Suprapubic skin (tissue), 4 donors: ENCODE measurements around the gene CFAP20DC. TPM values are rescaled to one million over a fixed set of nuclear protein-coding genes. Genes with fewer than 3 reads are reported as not detected.

Experiments used
- DNase-seq, 2 donors: peaks; one replicate each; pipeline ENCODE4 v3.0.0-alpha.2; 2019; ENCODE audit warnings: low spot score in 2 of 2
- H3K27ac ChIP-seq: fragments of 200-600 bp; sonication (generic); one replicate; pipeline ENCODE4 v1.5.1; 2019
- H3K27me3 ChIP-seq: fragments of 200-600 bp; sonication (generic); one replicate; pipeline ENCODE4 v1.5.1; 2019
- H3K36me3 ChIP-seq: fragments of 200-600 bp; sonication (generic); one replicate; pipeline ENCODE4 v1.5.1; 2019
- H3K4me1 ChIP-seq: fragments of 200-600 bp; sonication (generic); one replicate; pipeline ENCODE4 v1.5.1; 2019
- H3K4me3 ChIP-seq: fragments of 200-600 bp; sonication (generic); one replicate; pipeline ENCODE4 v1.5.1; 2019; ENCODE audit warnings: mild to moderate bottlenecking
- H3K9me3 ChIP-seq: fragments of 200-600 bp; sonication (generic); one replicate; pipeline ENCODE4 v1.5.1; 2019
- CTCF ChIP-seq, 2 donors: fragments of 200-600 bp in 1 of 2; fragments of 450-650 bp in 1 of 2; sonication (generic) in 1 of 2; IDR thresholded peaks; one replicate each; pipeline ENCODE4 v1.5.1; 2016 to 2019; ENCODE audit warnings: antibody characterized with exemption in 2 of 2, mild to moderate bottlenecking in 1 of 2, moderate library complexity in 1 of 2
- EP300 ChIP-seq: sonication (generic); formaldehyde crosslinking; IDR thresholded peaks from one replicate; pipeline ENCODE4 v1.6.1; 2017; ENCODE audit warnings: antibody characterized with exemption
- POLR2A ChIP-seq, 2 donors: fragments of 450-650 bp; IDR thresholded peaks; one replicate each; pipeline ENCODE4 v1.6.1; 2017; ENCODE audit warnings: antibody characterized with exemption in 2 of 2, mild to moderate bottlenecking in 2 of 2, moderate library complexity in 2 of 2
- POLR2AphosphoS5 ChIP-seq, 3 donors: sonication (generic); formaldehyde crosslinking; IDR thresholded peaks; one replicate each; pipeline ENCODE4 v1.6.1; 2017; ENCODE audit warnings: antibody characterized with exemption in 3 of 3
- WGBS: methylation state at CpG from one replicate; pipeline ENCODE4 v1.1.5; 2018; 5-methylcytosine and 5-hydroxymethylcytosine counted together
- total RNA-seq, 4 donors: library from RNA; depleted of rRNA; stranded (reverse); fragments of >200 nt; gene quantifications; one replicate each; pipeline ENCODE4 v1.1.0, GENCODE V29; 2016

CFAP20DC gene
- total RNA-seq, 4 donors from 2014 or later, result 0.53 to 2.3 (median 0.94) TPM

GRCh38 chr3:59084583-59084982, 34.8 kb upstream of the CFAP20DC start:
- H3K27ac ChIP-seq, result no peak overlapping the region
- TF ChIP-seq EP300, result no peak
- TF ChIP-seq POLR2A (IDR thresholded peaks at IDR 0.05), result no peak
- TF ChIP-seq POLR2AphosphoS5 (IDR thresholded peaks at IDR 0.05), result no peak
- TF ChIP-seq CTCF (IDR thresholded peaks at IDR 0.05), result no peak
- H3K4me3 ChIP-seq, result no peak overlapping the region
- WGBS, result 32% methylated on average over 1 of the region's 1 CpG
- no peak for DNase-seq
- no peaks in the 10 kb centered on the region for H3K4me1 ChIP-seq
- H3K9me3 ChIP-seq, result no peaks in the 10 kb centered on the region
- no peaks in the 10 kb centered on the region for H3K27me3 ChIP-seq
- no peaks in the 10 kb centered on the region for H3K36me3 ChIP-seq

- no peak for TF ChIP-seq CTCF (IDR thresholded peaks at IDR 0.05)
- no peak for TF ChIP-seq EP300
- TF ChIP-seq POLR2A (IDR thresholded peaks at IDR 0.05), result no peak
- TF ChIP-seq POLR2AphosphoS5 (IDR thresholded peaks at IDR 0.05), result no peak
- no peak overlapping the region for H3K27ac ChIP-seq
- H3K4me1 ChIP-seq, result no peaks in the 10 kb centered on the region
- H3K9me3 ChIP-seq, result no peaks in the 10 kb centered on the region
- WGBS, result 88% methylated on average over 4 of the region's 4 CpGs
- H3K4me3 ChIP-seq, result no peak overlapping the region
- DNase-seq, result no peak
- no peaks in the 10 kb centered on the region for H3K27me3 ChIP-seq
- H3K36me3 ChIP-seq, result no peaks in the 10 kb centered on the region
Measured at GRCh38 chr3:59082106-59082505, 32.3 kb upstream of the CFAP20DC start.

- WGBS, result 51% methylated on average over 2 of the region's 2 CpGs
- H3K27ac ChIP-seq, result no peak overlapping the region
- no peaks in the 10 kb centered on the region for H3K27me3 ChIP-seq
- no peaks in the 10 kb centered on the region for H3K36me3 ChIP-seq
- TF ChIP-seq CTCF (IDR thresholded peaks at IDR 0.05), result no peak
- TF ChIP-seq POLR2AphosphoS5 (IDR thresholded peaks at IDR 0.05), result no peak
- no peak for TF ChIP-seq POLR2A (IDR thresholded peaks at IDR 0.05)
- no peak for DNase-seq
- H3K4me1 ChIP-seq, result no peaks in the 10 kb centered on the region
- H3K9me3 ChIP-seq, result no peaks in the 10 kb centered on the region
- no peak overlapping the region for H3K4me3 ChIP-seq
Measured at GRCh38 chr3:59081071-59081470, 31.2 kb upstream of the CFAP20DC start.

- TF ChIP-seq POLR2A (IDR thresholded peaks at IDR 0.05) (no peak), POLR2AphosphoS5 (IDR thresholded peaks at IDR 0.05) (no peak), CTCF (IDR thresholded peaks at IDR 0.05) (no peak), EP300 (no peak)
- no peak for DNase-seq
- no peaks in the 10 kb centered on the region for H3K36me3 ChIP-seq
- no peaks in the 10 kb centered on the region for H3K9me3 ChIP-seq
- no peak overlapping the region for H3K4me3 ChIP-seq
- no peak overlapping the region for H3K27ac ChIP-seq
- WGBS, result 17% methylated on average over 1 of the region's 1 CpG
- H3K27me3 ChIP-seq, result no peaks in the 10 kb centered on the region
- no peaks in the 10 kb centered on the region for H3K4me1 ChIP-seq
Measured at GRCh38 chr3:59079962-59080361, 30.1 kb upstream of the CFAP20DC start.

- Histone ChIP-seq H3K27ac (no peak overlapping the region), H3K4me3 (no peak overlapping the region), H3K9me3 (no peaks in the 10 kb centered on the region), H3K27me3 (no peaks in the 10 kb centered on the region), H3K4me1 (no peaks in the 10 kb centered on the region), H3K36me3 (no peaks in the 10 kb centered on the region)
- DNase-seq, result no peak
- TF ChIP-seq POLR2AphosphoS5 (IDR thresholded peaks at IDR 0.05) (no peak), CTCF (IDR thresholded peaks at IDR 0.05) (no peak), POLR2A (IDR thresholded peaks at IDR 0.05) (no peak), EP300 (no peak)
Measured at GRCh38 chr3:59074764-59075163, 24.9 kb upstream of the CFAP20DC start.
